Measurements from ENCODE around the gene FNDC3B. TPM values are rescaled to one million over a fixed set of nuclear protein-coding genes. Genes with fewer than 3 reads are reported as not detected.

Gene FNDC3B
- total RNA-seq, 1 experiment from 2014 or later = 74.4 TPM

GRCh38 chr3:172166890-172167289, 127.5 kb downstream of the FNDC3B start:
- DNase-seq (ENCODE audit: low spot score) = no peak

GRCh38 chr3:172167892-172168648, 128.7 kb downstream of the FNDC3B start:
- no peak for DNase-seq (ENCODE audit: low spot score)

- DNase-seq (ENCODE audit: low spot score) = no peak
These were observed 130.8 kb downstream of the FNDC3B start for GRCh38 chr3:172170073-172170709.

GRCh38 chr3:172170841-172171240, 131.5 kb downstream of the FNDC3B start:
- DNase-seq (ENCODE audit: low spot score) = no peak

GRCh38 chr3:172171396-172172075, 132.2 kb downstream of the FNDC3B start:
- no peak for DNase-seq (ENCODE audit: low spot score)

GRCh38 chr3:172173316-172174254, 134.2 kb downstream of the FNDC3B start:
- no peak for DNase-seq (ENCODE audit: low spot score)

GRCh38 chr3:172174513-172175253, 135.3 kb downstream of the FNDC3B start:
- no peak for DNase-seq (ENCODE audit: low spot score)

- DNase-seq (ENCODE audit: low spot score) = no peak
These were observed 135.8 kb downstream of the FNDC3B start for GRCh38 chr3:172175254-172175599.

- no peak for DNase-seq (ENCODE audit: low spot score)
These were observed 136.8 kb downstream of the FNDC3B start for GRCh38 chr3:172176061-172176770.

GRCh38 chr3:172177046-172177445, 137.7 kb downstream of the FNDC3B start:
- no peak for DNase-seq (ENCODE audit: low spot score)

- DNase-seq (ENCODE audit: low spot score) = no peak
These were observed 138.5 kb downstream of the FNDC3B start for GRCh38 chr3:172177803-172178316.

- DNase-seq (ENCODE audit: low spot score) = no peak
These were observed 140.5 kb downstream of the FNDC3B start for GRCh38 chr3:172179680-172180399.

- DNase-seq (ENCODE audit: low spot score) = no peak
These were observed 141.1 kb downstream of the FNDC3B start for GRCh38 chr3:172180473-172180872.

GRCh38 chr3:172181932-172182586, 142.7 kb downstream of the FNDC3B start:
- DNase-seq (ENCODE audit: low spot score) = peak; percentile 59

GRCh38 chr3:172182797-172183196, 143.4 kb downstream of the FNDC3B start:
- DNase-seq (ENCODE audit: low spot score) = no peak

GRCh38 chr3:172184106-172184822, 144.9 kb downstream of the FNDC3B start:
- no peak for DNase-seq (ENCODE audit: low spot score)

GRCh38 chr3:172185907-172186306, 146.5 kb downstream of the FNDC3B start:
- no peak for DNase-seq (ENCODE audit: low spot score)

- DNase-seq (ENCODE audit: low spot score) = no peak
These were observed 147.2 kb downstream of the FNDC3B start for GRCh38 chr3:172186607-172187006.

All from A172 (cell line).